SU-DHL-6 (cell line): ENCODE data around the gene CHCHD1.

ENCODE experiments used
- H2AFZ ChIP-seq: fragments of 200-600 bp; sonication (generic); 2 replicates; pipeline ENCODE4 v1.6.1; 2014; ENCODE audit warnings: low read depth, mild to moderate bottlenecking, moderate library complexity, mixed read lengths, antibody characterized with exemption, low read length; ENCODE audit not compliant: severe bottlenecking
- H3F3A ChIP-seq: fragments of 200-600 bp; shearing (Covaris generic); 2 replicates; pipeline ENCODE4 v1.6.0; 2016; ENCODE audit warnings: antibody characterized with exemption, mild to moderate bottlenecking; ENCODE audit not compliant: insufficient read depth
- H3K27ac ChIP-seq: fragments of 200-600 bp; sonication (generic); 2 replicates; pipeline ENCODE4 v1.5.1; 2016; ENCODE audit warnings: low read depth, mild to moderate bottlenecking, low read length, moderate library complexity, mixed read lengths
- H3K27me3 ChIP-seq: fragments of 200-600 bp; sonication (generic), shearing (Covaris generic); 2 replicates; pipeline ENCODE4 v1.6.0; 2014; ENCODE audit warnings: mild to moderate bottlenecking, low read length
- H3K36me3 ChIP-seq: fragments of 200-600 bp; sonication (generic); 2 replicates; pipeline ENCODE4 v1.6.1; 2014; ENCODE audit warnings: mild to moderate bottlenecking, low read length, mixed read lengths
- H3K4me2 ChIP-seq: fragments of 300-600, 200-600 bp; shearing (Covaris generic), sonication (generic); 2 replicates; pipeline ENCODE4 v1.6.0; 2014; ENCODE audit warnings: low read length, low read depth, mild to moderate bottlenecking; ENCODE audit not compliant: poor library complexity, severe bottlenecking
- H3K4me3 ChIP-seq: fragments of 200-600 bp; sonication (generic); 2 replicates; pipeline ENCODE4 v1.5.1; 2014; ENCODE audit warnings: antibody characterized with exemption, low read length, mild to moderate bottlenecking, mixed read lengths; ENCODE audit not compliant: insufficient read depth, poor library complexity, severe bottlenecking
- H3K79me2 ChIP-seq: fragments of 200-600 bp; sonication (generic); 2 replicates; pipeline ENCODE4 v1.6.1; 2014; ENCODE audit warnings: mild to moderate bottlenecking, low read length, moderate library complexity; ENCODE audit not compliant: insufficient read depth
- H3K9ac ChIP-seq: fragments of 200-600 bp; sonication (generic); 2 replicates; pipeline ENCODE4 v1.7.0; 2014; ENCODE audit warnings: mild to moderate bottlenecking, low read length
- H3K9me2 ChIP-seq: fragments of 200-600 bp; sonication (generic); replicated peaks from 2 replicates; pipeline ENCODE4 v1.6.1; 2014; ENCODE audit warnings: low read length; ENCODE audit not compliant: insufficient read depth
- H3K9me3 ChIP-seq: fragments of 200-600 bp; sonication (generic); 2 replicates; pipeline ENCODE4 v1.6.1; 2014; ENCODE audit warnings: low read length, mixed read lengths; ENCODE audit not compliant: insufficient read depth
- H4K20me1 ChIP-seq: fragments of 200-600 bp; sonication (generic); 2 replicates; pipeline ENCODE4 v1.6.1; 2014; ENCODE audit warnings: low read depth, mild to moderate bottlenecking, antibody characterized with exemption, low read length, moderate library complexity, mixed read lengths
- CTCF ChIP-seq: fragments of 200-600 bp; sonication (generic); IDR thresholded peaks from one replicate; pipeline ENCODE4 v1.5.1; 2017; ENCODE audit warnings: antibody characterized with exemption, mild to moderate bottlenecking, low read length, moderate library complexity; ENCODE audit not compliant: insufficient read depth, poor library complexity, severe bottlenecking
- EZH2phosphoT487 ChIP-seq: fragments of 200-600 bp; sonication (generic), shearing (Covaris generic); conservative IDR thresholded peaks from 2 replicates; pipeline ENCODE4 v1.6.1; 2018; ENCODE audit warnings: mild to moderate bottlenecking, antibody characterized with exemption, low read length, moderate library complexity, mixed read lengths

Gene CHCHD1

GRCh38 chr10:73817826-73818225 lies 36.0 kb downstream of the CHCHD1 start:
- Histone ChIP-seq H3K36me3 (no peaks in the 10 kb centered on the region), H3K9me3 (no peaks in the 10 kb centered on the region), H3K4me2 (no peak overlapping the region), H3F3A (peaks cover 1% of the 10 kb centered on the region; the same call in 1 of the 2 replicates), H3K9me2 (no peaks in the 10 kb centered on the region), H3K9ac (no peak overlapping the region), H3K79me2 (no peaks in the 10 kb centered on the region), H3K27ac (no peak overlapping the region), H4K20me1 (no peaks in the 10 kb centered on the region), H3K4me3 (no peak overlapping the region), H2AFZ (no peak overlapping the region), H3K27me3 (no peaks in the 10 kb centered on the region)
- TF ChIP-seq CTCF, result no peak
- no peak for TF ChIP-seq EZH2phosphoT487

GRCh38 chr10:73818402-73818801 lies 36.6 kb downstream of the CHCHD1 start:
- Histone ChIP-seq H3K27ac (no peak overlapping the region), H3F3A (no peaks in the 10 kb centered on the region), H3K4me2 (no peak overlapping the region), H3K79me2 (no peaks in the 10 kb centered on the region), H3K4me3 (no peak overlapping the region), H3K36me3 (no peaks in the 10 kb centered on the region), H3K27me3 (no peaks in the 10 kb centered on the region), H3K9me2 (no peaks in the 10 kb centered on the region), H3K9ac (no peak overlapping the region), H3K9me3 (no peaks in the 10 kb centered on the region), H4K20me1 (no peaks in the 10 kb centered on the region), H2AFZ (no peak overlapping the region)
- TF ChIP-seq CTCF (no peak), EZH2phosphoT487 (no peak)

- H3K27ac ChIP-seq, result no peak overlapping the region
These were observed 37.2 kb downstream of the CHCHD1 start for GRCh38 chr10:73819081-73819480.

More at GRCh38 chr10:73819081-73819480, 37.2 kb downstream of the CHCHD1 start:
- no peak overlapping the region for H3K9ac ChIP-seq
- no peaks in the 10 kb centered on the region for H3K9me3 ChIP-seq
- no peaks in the 10 kb centered on the region for H3K79me2 ChIP-seq
- H3K9me2 ChIP-seq, result no peaks in the 10 kb centered on the region
- H3K36me3 ChIP-seq, result no peaks in the 10 kb centered on the region
- H3F3A ChIP-seq, result no peaks in the 10 kb centered on the region
- H3K4me3 ChIP-seq, result no peak overlapping the region
- no peak overlapping the region for H3K4me2 ChIP-seq
- H2AFZ ChIP-seq, result no peak overlapping the region
- no peaks in the 10 kb centered on the region for H4K20me1 ChIP-seq
- no peaks in the 10 kb centered on the region for H3K27me3 ChIP-seq
- no peak for TF ChIP-seq CTCF
- TF ChIP-seq EZH2phosphoT487, result no peak
